Neuronal stem cell (in vitro differentiated cells): ENCODE data around the gene MMP11.

Experiments
- DNase-seq: peaks from one replicate; pipeline ENCODE4 v3.0.0-alpha.2; 2013; ENCODE audit warnings: low spot score
- H2AFZ ChIP-seq: one replicate; pipeline ENCODE4 v1.6.1; 2013; ENCODE audit warnings: mild to moderate bottlenecking, low read length, inconsistent platforms
- H2AK5ac ChIP-seq: 2 replicates; pipeline ENCODE4 v1.6.1; 2013; ENCODE audit warnings: low read depth, mild to moderate bottlenecking, inconsistent platforms, low read length, moderate library complexity, mixed read lengths
- H2BK120ac ChIP-seq: 2 replicates; pipeline ENCODE4 v1.6.1; 2013; ENCODE audit warnings: low read depth, mild to moderate bottlenecking, inconsistent platforms, low read length, moderate library complexity, mixed read lengths
- H2BK12ac ChIP-seq: one replicate; pipeline ENCODE4 v1.6.1; 2013; ENCODE audit warnings: low read length, inconsistent platforms
- H2BK15ac ChIP-seq: 2 replicates; pipeline ENCODE4 v1.6.1; 2013; ENCODE audit warnings: mild to moderate bottlenecking, low read length, inconsistent platforms, mixed read lengths
- H2BK5ac ChIP-seq: one replicate; pipeline ENCODE4 v1.6.1; 2013; ENCODE audit warnings: inconsistent platforms, mild to moderate bottlenecking, low read length, moderate library complexity
- H3K14ac ChIP-seq: one replicate; pipeline ENCODE4 v1.6.1; 2013; ENCODE audit warnings: low read length, inconsistent platforms
- H3K18ac ChIP-seq: 2 replicates; pipeline ENCODE4 v1.6.1; 2013; ENCODE audit warnings: low read length, inconsistent platforms
- H3K23ac ChIP-seq: 2 replicates; pipeline ENCODE4 v1.6.1; 2013; ENCODE audit warnings: low read depth, mild to moderate bottlenecking, mixed read lengths, low read length, inconsistent platforms; ENCODE audit not compliant: poor library complexity
- H3K27ac ChIP-seq: replicated peaks from 3 replicates; pipeline ENCODE4 v1.5.1; 2013; ENCODE audit warnings: low read length, inconsistent platforms
- H3K27me3 ChIP-seq, 3 experiments: 2 replicates each; pipeline ENCODE4 v1.6.1; 2013; ENCODE audit warnings: low read length in 3 of 3, mild to moderate bottlenecking in 2 of 3, inconsistent platforms in 1 of 3, low read depth in 1 of 3, mixed read lengths in 1 of 3, moderate library complexity in 1 of 3; ENCODE audit not compliant: control insufficient read depth in 3 of 3, insufficient read depth in 3 of 3
- H3K36me3 ChIP-seq, 2 donors: replicated peaks in 1 of 2; 2 replicates each; pipeline ENCODE4 v1.6.1; 2013; ENCODE audit warnings: low read length in 2 of 2; ENCODE audit not compliant: control insufficient read depth in 2 of 2, insufficient read depth in 2 of 2
- H3K4ac ChIP-seq: 2 replicates; pipeline ENCODE4 v1.6.1; 2013; ENCODE audit warnings: inconsistent platforms, mild to moderate bottlenecking, low read length, moderate library complexity
- H3K4me1 ChIP-seq, 2 donors: 1 replicate in 1 of 2; 2 replicates in 1 of 2; pipeline ENCODE4 v1.6.1; 2013; ENCODE audit warnings: low read length in 2 of 2, low read depth in 1 of 2; ENCODE audit not compliant: control insufficient read depth in 2 of 2, insufficient read depth in 1 of 2
- H3K4me2 ChIP-seq: one replicate; pipeline ENCODE4 v1.6.1; 2013; ENCODE audit warnings: mild to moderate bottlenecking, low read length, inconsistent platforms; ENCODE audit not compliant: insufficient read depth, poor library complexity, severe bottlenecking
- H3K4me3 ChIP-seq, 2 donors: 2 replicates each; pipeline ENCODE4 v1.5.1; 2013; ENCODE audit warnings: low read length in 2 of 2, mild to moderate bottlenecking in 2 of 2, inconsistent platforms in 1 of 2, moderate library complexity in 1 of 2
- H3K79me1 ChIP-seq: one replicate; pipeline ENCODE4 v1.6.1; 2013; ENCODE audit warnings: low read depth, mild to moderate bottlenecking, inconsistent platforms, low read length, moderate library complexity
- H3K9ac ChIP-seq: one replicate; pipeline ENCODE4 v1.6.1; 2013; ENCODE audit warnings: mild to moderate bottlenecking, low read depth, low read length, inconsistent platforms; ENCODE audit not compliant: poor library complexity
- H3K9me3 ChIP-seq, 2 donors: replicated peaks in 1 of 2; 2 replicates each; pipeline versions ENCODE3 to v1.6.1; 2013; ENCODE audit warnings: low read length in 2 of 2, mild to moderate bottlenecking in 2 of 2, inconsistent platforms in 1 of 2, low read depth in 1 of 2, mixed read lengths in 1 of 2, moderate library complexity in 1 of 2; ENCODE audit not compliant: control insufficient read depth in 2 of 2, insufficient read depth in 1 of 2
- H4K8ac ChIP-seq: one replicate; pipeline ENCODE4 v1.6.1; 2013; ENCODE audit warnings: low read depth, mild to moderate bottlenecking, inconsistent platforms, low read length, moderate library complexity
- H4K91ac ChIP-seq: one replicate; pipeline ENCODE4 v1.6.1; 2013; ENCODE audit warnings: low read length, low read depth, mild to moderate bottlenecking, inconsistent platforms; ENCODE audit not compliant: poor library complexity
- WGBS, 2 donors: extraction: QIAGEN DNeasy Blood & Tissue Kit; methylation state at CpG; one replicate each; pipeline ENCODE4 v1.1.7; 2013; ENCODE audit warnings: missing lambda C conversion rate in 2 of 2, mixed read lengths in 1 of 2; ENCODE audit not compliant: insufficient read length in 2 of 2, insufficient replicate concordance in 1 of 2; ENCODE audit errors: extremely low coverage in 2 of 2; 5-methylcytosine and 5-hydroxymethylcytosine counted together

Gene MMP11

GRCh38 chr22:23751441-23751996, 21.1 kb upstream of the MMP11 start:
- WGBS, 2 donors = no CpG with 5 or more reads among the region's 22 CpGs

GRCh38 chr22:23752090-23752691, 20.5 kb upstream of the MMP11 start:
- Histone ChIP-seq H3K23ac (no peak overlapping the region), H2BK5ac (no peak overlapping the region), H3K79me1 (peaks cover 2% of the 10 kb centered on the region), H2BK15ac (no peak overlapping the region), H3K9ac (no peak overlapping the region), H4K8ac (no peak overlapping the region), H3K27me3 (peaks cover 0 to 4% (median 0%) of the 10 kb centered on the region in 3 experiments), H3K36me3 (no peaks in the 10 kb centered on the region), H2BK12ac (no peak overlapping the region), H2AFZ (no peak overlapping the region), H3K4ac (no peak overlapping the region), H3K9me3 (no peaks in the 10 kb centered on the region), H3K4me3 (no peak overlapping the region), H3K27ac (no peak overlapping the region), H3K4me2 (no peak overlapping the region), H3K18ac (no peak overlapping the region), H3K4me1 (peaks cover 4 to 5% of the 10 kb centered on the region in 2 donors), H2AK5ac (peak overlapping the region; percentile 63), H3K14ac (no peak overlapping the region), H4K91ac (peak overlapping the region; percentile 56), H2BK120ac (no peak overlapping the region)
- DNase-seq = no peak
- WGBS, 2 donors = no CpG with 5 or more reads among the region's 9 CpGs

More at GRCh38 chr22:23751441-23751996, 21.1 kb upstream of the MMP11 start:
- Histone ChIP-seq H2BK120ac (peak overlapping the region; percentile 95), H3K4me3 (peak overlapping the region; percentile 84 to 89), H2AK5ac (peak overlapping the region; percentile 63), H2BK5ac (peak overlapping the region; percentile 71), H3K9me3 (no peaks in the 10 kb centered on the region), H4K91ac (no peak overlapping the region), H3K36me3 (no peaks in the 10 kb centered on the region), H3K23ac (peak overlapping the region; percentile 87), H3K4ac (peak overlapping the region; percentile 86), H2BK12ac (no peak overlapping the region), H3K79me1 (peaks cover 4% of the 10 kb centered on the region), H4K8ac (peak overlapping the region; percentile 100), H3K9ac (peak overlapping the region; percentile 97), H3K27me3 (peaks cover 0 to 4% (median 0%) of the 10 kb centered on the region in 3 experiments), H2AFZ (peak overlapping the region; percentile 98), H3K18ac (peak overlapping the region; percentile 99), H3K4me2 (peak overlapping the region; percentile 93), H3K14ac (peak overlapping the region; percentile 99), H3K4me1 (peaks cover 4 to 5% of the 10 kb centered on the region in 2 donors), H3K27ac (peak overlapping the region; percentile 92), H2BK15ac (peak overlapping the region; percentile 75)
- DNase-seq = no peak

DNA sequence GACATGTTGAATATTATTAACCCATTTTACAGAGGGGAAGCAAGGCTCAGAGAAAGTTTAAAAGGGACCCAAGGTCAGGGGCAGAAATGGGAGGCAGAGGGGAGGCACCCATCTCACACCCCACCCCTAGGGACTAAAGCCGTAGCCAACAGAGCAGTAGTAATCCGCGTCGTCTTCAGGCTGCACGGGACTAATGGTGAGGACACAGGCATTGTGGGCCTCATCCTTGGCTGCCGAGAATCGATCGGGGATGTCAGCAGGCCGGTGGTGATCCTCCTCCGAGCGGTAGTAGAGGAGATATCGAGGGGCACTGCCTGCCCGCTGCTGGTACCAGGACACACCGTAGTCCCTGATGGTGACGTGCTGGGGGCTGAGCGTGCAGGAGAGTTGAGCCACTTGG, 19.9 kb upstream of the MMP11 start:
- H3K4ac ChIP-seq = no peak overlapping the region
- H4K91ac ChIP-seq = no peak overlapping the region
- H2BK12ac ChIP-seq = no peak overlapping the region
- no peak overlapping the region for H3K4me2 ChIP-seq
- H3K79me1 ChIP-seq = peaks cover 2% of the 10 kb centered on the region
- H2BK15ac ChIP-seq = no peak overlapping the region
- H2BK120ac ChIP-seq = no peak overlapping the region
- H3K36me3 ChIP-seq = no peaks in the 10 kb centered on the region
- H2AFZ ChIP-seq = no peak overlapping the region
- no peak overlapping the region for H3K27ac ChIP-seq
- no peak overlapping the region for H3K4me3 ChIP-seq
- H3K14ac ChIP-seq = no peak overlapping the region
- H2AK5ac ChIP-seq = no peak overlapping the region
- WGBS, 2 donors = no CpG with 5 or more reads among the region's 16 CpGs
- no peak overlapping the region for H3K23ac ChIP-seq
- no peak overlapping the region for H3K18ac ChIP-seq
- peaks cover 4 to 5% of the 10 kb centered on the region in 2 donors for H3K4me1 ChIP-seq
- H3K27me3 ChIP-seq = peaks cover 0 to 4% (median 0%) of the 10 kb centered on the region in 3 experiments
- no peak for DNase-seq
- no peak overlapping the region for H3K9ac ChIP-seq
- H3K9me3 ChIP-seq = no peaks in the 10 kb centered on the region
- H2BK5ac ChIP-seq = no peak overlapping the region
- H4K8ac ChIP-seq = no peak overlapping the region

DNA sequence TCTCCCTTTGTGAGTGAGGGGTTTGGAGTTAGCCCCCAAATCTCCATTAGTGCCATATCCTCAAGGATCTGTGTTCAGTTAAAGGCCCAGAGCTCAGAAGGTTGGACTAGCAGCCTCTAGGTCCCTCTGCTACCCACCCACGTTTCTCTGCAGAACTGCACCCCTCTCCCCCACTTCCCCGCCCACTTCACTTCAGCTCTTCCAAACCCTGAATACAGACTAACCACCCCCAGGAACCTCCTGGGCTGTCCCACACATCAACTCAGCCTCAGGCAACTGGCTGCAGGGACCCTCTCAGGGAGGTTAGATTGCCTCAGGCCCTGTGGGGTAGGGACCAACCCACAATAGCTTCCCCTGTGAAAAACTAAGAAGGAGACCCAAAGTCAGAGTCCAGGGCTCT, 19.3 kb upstream of the MMP11 start:
- WGBS, 2 donors = no CpG with 5 or more reads among the region's 2 CpGs

More for the DNA sequence above, 19.3 kb upstream of the MMP11 start:
- no peak overlapping the region for H2AFZ ChIP-seq
- H2AK5ac ChIP-seq = no peak overlapping the region
- no peak overlapping the region for H3K27ac ChIP-seq
- no peak overlapping the region for H3K18ac ChIP-seq
- peaks cover 2% of the 10 kb centered on the region for H3K79me1 ChIP-seq
- DNase-seq = no peak
- H3K4me2 ChIP-seq = no peak overlapping the region
- H3K36me3 ChIP-seq = no peaks in the 10 kb centered on the region
- H2BK15ac ChIP-seq = no peak overlapping the region
- H3K4me3 ChIP-seq = no peak overlapping the region
- no peak overlapping the region for H3K4ac ChIP-seq
- H3K14ac ChIP-seq = no peak overlapping the region
- peaks cover 0 to 4% (median 0%) of the 10 kb centered on the region in 3 experiments for H3K27me3 ChIP-seq
- no peak overlapping the region for H2BK5ac ChIP-seq
- H4K8ac ChIP-seq = no peak overlapping the region
- H2BK120ac ChIP-seq = no peak overlapping the region
- no peak overlapping the region for H2BK12ac ChIP-seq
- H3K23ac ChIP-seq = no peak overlapping the region
- H3K4me1 ChIP-seq = peaks cover 4 to 5% of the 10 kb centered on the region in 2 donors
- no peaks in the 10 kb centered on the region for H3K9me3 ChIP-seq
- no peak overlapping the region for H4K91ac ChIP-seq
- no peak overlapping the region for H3K9ac ChIP-seq
